HG02938 (cell line): Measurements from ENCODE around the gene CPN2.

Experiments used
- ATAC-seq: cut with Tn5 transposase; IDR thresholded peaks from one replicate; pipeline ENCODE4 v1.9.1; 2021; ENCODE audit warnings: mild to moderate bottlenecking, moderate library complexity; ENCODE audit not compliant: unreplicated experiment

Gene CPN2, protein sequence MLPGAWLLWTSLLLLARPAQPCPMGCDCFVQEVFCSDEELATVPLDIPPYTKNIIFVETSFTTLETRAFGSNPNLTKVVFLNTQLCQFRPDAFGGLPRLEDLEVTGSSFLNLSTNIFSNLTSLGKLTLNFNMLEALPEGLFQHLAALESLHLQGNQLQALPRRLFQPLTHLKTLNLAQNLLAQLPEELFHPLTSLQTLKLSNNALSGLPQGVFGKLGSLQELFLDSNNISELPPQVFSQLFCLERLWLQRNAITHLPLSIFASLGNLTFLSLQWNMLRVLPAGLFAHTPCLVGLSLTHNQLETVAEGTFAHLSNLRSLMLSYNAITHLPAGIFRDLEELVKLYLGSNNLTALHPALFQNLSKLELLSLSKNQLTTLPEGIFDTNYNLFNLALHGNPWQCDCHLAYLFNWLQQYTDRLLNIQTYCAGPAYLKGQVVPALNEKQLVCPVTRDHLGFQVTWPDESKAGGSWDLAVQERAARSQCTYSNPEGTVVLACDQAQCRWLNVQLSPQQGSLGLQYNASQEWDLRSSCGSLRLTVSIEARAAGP

DNA sequence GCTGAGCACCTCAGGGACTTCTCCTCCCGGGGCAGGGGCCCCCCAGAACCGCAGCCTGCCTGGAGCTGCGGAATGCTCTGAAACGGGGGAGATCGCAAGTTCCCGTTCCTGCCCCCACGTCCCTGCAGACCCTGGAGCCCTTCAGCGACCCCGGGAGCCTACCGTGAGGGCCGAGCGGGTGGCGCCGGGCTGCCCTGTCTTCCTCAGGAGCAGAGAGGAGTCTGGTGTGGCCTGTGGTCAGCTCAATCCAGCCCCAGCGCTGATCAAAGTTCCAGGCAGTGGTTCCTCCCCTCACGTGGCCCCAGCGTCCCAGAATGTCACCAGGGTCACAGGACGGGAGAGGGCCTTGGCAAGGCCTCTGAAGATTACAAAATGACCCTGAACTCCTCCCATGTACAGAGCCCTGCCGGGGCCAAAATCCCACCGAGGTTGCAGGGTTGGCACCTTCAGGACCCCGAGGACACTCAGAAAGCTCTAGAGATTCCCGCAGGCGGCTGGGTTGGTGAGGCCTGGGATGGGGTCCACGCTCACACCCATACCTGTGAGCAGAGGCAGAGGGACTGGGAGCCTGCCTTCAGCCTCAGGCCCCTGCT, at the start of gene CPN2:
CPN2 (minus strand) TSS at position 249 of the 593 bp plus-strand sequence. CDS start 8,626 bp downstream, outside the sequence.
- ATAC-seq = no peak

GRCh38 chr3:194399874-194400411, 48.8 kb upstream of the CPN2 start:
- no peak for ATAC-seq

DNA sequence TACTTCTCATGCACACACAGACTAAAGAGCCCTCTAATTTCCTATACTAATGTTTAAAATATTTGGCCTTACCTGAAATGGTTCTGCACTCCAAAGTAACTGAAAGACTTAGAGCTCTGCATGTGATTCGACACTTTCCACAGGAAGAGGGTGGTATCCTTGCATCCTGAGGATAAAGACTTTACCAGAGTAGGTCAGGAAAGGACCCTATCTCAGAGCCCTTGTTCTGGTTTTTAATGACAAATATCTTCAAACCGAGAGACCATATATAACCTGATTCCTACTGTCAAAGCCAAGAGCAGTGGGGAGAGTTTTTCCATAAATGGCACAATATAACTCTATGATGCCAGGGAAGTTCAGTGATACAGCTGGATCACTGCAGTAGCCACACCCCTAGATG, 48.0 kb upstream of the CPN2 start, which contains the start of gene GP5:
GP5 (minus strand) TSS at position 101 of the 400 bp plus-strand sequence. CDS start 984 bp downstream, outside the sequence.
- ATAC-seq = no peak

DNA sequence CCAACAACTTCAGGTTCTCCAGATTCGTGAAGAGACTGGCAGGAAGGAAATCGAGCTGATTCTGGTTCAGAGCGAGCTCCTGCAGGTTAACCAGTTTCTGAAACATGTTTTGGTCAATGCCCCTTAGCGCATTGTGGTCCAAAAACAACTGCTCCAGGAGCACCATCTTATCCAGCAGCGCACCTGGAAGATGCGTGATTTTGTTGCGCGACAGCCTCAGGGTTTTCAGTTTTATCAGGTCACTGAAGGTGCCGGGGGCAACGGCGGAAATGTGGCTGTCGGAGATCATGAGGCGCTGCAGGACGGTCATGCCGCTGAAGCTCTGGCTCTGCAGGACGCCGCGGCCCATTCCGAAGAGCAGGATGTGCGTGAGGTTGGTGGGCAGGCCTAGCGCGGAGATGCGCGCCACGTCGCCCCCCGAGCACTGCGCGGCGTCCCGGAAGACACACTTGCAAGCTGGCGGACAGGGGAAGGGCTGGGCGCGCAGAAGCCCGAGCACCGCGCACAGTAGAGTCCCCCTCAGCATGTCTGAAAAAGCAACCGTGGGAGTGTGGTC, 46.7 kb upstream of the CPN2 start:
- ATAC-seq = no peak

- ATAC-seq = no peak
Measured at GRCh38 chr3:194396859-194397756, 46.0 kb upstream of the CPN2 start.

DNA sequence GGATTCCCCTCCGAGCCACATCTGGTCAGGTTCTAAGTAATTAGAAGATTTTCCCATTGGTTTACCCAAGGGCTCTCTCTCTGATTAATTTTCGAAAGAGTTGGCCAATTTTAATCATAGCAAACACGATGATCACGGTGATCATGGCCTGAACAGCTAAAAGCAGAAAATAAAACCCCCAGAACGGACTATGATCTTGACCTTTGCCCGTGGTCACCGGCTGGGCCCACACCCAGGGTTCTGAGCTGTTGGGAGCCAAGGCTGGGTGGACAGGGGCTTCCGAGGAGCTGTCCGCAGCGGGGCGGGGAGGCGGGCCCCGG, 45.4 kb upstream of the CPN2 start:
- no peak for ATAC-seq

DNA sequence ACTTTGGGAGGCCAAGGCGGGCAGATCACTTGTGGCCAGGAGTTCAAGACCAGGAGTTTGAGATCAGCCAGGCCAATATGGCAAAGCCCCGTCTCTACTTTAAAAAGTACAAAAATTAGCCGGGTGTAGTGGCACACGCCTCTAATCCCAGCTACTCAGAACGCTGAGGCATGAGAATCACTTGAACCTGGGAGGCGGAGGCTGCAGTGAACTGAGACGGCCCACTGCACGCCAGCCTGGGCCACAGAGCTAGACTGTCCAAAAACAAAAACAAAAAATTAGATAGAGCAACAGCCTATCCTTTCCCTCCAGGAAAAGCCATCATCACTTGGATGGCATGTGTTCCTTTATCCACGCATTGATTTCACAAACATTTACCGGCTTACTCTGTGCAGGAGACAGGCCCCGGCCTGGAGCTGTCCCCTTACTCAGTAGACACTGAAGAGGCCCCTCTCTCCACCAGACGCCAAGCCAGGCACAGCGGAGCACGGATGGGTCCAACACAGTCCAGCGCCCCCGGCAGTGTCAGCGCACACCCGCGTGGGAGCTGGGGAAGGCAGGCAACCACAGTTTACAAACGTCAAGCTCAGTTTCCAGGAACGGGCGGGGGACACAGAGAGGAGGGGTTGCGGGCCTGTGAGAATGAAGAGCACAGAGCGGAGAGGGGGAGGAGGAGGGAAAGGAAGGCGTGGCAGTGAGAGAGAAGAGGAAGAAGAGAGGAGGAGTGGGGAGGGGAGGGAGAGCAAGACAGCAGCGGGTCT, 44.8 kb upstream of the CPN2 start:
- no peak for ATAC-seq

DNA sequence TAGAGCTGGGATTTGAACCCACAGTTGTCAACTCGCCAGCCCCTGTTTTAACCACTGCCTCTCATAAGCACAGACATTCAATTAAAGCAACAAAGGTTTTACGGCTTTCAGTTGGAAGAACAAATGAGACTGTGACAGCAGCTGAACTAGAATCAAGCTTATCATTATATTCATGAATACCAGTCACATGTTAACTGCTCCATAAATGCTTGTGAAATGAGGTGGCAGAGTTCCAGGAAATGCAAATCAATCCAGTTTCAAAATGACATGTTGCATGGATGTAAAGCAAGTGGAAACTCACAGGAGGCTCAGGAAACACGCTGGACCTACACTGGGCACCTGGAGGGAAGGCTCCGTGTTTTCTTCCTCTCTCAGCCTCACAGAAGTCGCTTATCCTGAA, 44.1 kb upstream of the CPN2 start:
- no peak for ATAC-seq

GRCh38 chr3:194392576-194392975, 41.4 kb upstream of the CPN2 start:
- no peak for ATAC-seq

- no peak for ATAC-seq
Measured at GRCh38 chr3:194390835-194391234, 39.7 kb upstream of the CPN2 start.

- ATAC-seq = no peak
Measured at GRCh38 chr3:194389269-194389668, 38.1 kb upstream of the CPN2 start.

DNA sequence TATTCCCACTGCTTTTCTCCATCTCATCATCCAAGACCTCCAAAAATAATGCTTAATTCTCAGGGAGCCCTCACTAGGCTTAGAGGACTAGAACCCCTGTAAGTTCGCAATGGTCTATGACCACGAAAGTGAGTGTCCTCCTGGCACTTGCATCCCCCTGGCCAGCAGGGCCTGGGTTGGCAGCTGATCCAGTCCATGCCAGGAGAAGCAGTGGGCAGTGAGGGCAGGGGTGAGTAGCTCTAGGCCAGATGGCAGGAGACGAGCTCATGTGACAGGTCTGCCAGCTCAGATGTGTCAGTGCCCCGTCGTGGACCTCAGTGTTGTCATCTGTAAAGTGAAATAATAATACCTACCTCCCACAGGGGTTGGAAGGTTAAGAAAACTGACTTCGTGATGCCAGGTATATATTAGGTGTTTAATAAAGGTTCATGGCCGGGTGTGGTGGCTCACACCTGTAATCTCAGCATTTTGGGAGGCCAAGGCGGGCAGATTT, 36.8 kb upstream of the CPN2 start:
- ATAC-seq = no peak

DNA sequence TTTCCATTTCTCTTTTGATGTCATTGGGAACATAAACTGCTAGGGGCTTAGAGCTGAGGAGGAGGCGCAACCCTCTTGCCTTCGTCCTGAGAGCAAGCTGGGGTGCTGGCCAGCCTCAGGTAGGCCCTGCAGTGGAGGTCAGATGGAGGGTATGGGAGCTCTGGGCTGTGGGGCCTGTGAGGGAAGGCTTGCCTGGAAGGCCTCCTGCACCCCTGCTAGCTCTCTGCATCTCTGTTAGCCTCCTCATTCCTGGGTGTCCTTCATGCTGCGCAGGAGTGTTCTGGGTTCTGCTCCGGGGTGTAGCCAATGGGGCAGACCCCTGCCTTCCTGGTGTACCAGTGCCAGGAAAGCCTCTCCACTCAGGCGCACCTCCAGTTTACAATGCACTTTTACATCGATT, 36.1 kb upstream of the CPN2 start:
- no peak for ATAC-seq

- no peak for ATAC-seq
Measured at GRCh38 chr3:194386648-194387047, 35.5 kb upstream of the CPN2 start.

DNA sequence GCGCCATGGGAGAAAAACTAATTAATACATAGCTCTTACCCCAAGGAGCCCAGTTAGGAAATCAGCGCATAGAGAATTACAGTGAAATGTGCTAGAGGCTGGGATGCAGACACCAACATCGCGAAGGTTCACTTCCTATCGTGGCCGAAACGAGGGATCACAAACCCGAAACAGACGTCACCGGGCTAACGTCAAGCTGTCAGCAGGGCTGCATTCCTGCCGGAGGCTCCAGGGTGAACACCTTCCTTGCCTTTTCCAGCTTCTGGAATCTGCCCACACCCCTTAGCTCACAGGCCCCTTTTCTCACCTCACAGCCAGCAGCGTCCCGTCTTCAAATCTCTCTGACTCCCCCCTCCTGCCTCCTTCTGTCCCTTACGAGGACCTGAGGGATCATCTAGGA, 34.9 kb upstream of the CPN2 start:
- no peak for ATAC-seq

DNA sequence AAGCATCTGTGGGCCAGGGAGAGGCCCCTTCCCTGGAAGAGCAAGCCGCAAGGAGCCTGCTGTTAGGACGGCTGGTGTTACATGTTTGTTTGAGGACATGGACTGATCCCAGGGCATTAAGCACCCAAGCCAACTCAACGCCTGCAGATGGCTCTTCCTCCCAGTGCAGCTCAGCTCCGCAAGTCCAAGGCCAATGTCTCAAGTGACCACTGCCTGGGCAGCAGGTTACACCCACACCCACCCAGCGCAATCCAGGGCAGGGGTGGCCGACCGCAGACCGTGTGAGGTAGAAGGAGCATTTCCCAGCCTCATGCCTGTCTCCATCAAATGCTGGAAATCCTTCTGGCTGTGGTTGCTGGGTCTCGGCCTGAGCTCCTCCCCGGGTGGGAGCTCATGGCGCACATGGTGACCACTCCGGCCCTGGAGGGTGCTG, 33.5 kb upstream of the CPN2 start:
- no peak for ATAC-seq

GRCh38 chr3:194384156-194384555, 33.0 kb upstream of the CPN2 start:
- ATAC-seq = no peak

- ATAC-seq = no peak
Measured at GRCh38 chr3:194383276-194383940, 32.3 kb upstream of the CPN2 start.

DNA sequence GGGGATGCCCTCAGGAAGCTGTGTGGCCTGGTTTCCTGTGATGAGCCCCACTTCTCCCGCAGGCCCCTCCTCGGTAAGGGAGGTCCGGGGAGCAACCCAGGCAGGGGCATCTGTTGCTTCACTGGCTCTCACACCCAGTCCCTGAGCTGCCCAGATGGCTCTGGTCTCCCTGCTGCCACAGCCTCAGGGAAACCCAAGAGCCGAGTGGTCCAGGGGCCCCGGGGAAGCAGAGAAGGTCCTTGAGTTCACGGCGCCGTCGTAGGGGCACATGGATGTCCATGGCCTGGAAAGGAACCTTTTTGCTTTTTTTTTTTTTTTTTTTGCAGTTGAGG, 31.7 kb upstream of the CPN2 start:
- ATAC-seq = no peak
